ENCODE measurements around the gene DNAJC28.
"Not testable (repeated sequence)": the region's sequence is repeated elsewhere in the genome, so short reads cannot be mapped to it uniquely, and the experiment has no call there.

Gene DNAJC28, protein sequence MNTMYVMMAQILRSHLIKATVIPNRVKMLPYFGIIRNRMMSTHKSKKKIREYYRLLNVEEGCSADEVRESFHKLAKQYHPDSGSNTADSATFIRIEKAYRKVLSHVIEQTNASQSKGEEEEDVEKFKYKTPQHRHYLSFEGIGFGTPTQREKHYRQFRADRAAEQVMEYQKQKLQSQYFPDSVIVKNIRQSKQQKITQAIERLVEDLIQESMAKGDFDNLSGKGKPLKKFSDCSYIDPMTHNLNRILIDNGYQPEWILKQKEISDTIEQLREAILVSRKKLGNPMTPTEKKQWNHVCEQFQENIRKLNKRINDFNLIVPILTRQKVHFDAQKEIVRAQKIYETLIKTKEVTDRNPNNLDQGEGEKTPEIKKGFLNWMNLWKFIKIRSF

DNA sequence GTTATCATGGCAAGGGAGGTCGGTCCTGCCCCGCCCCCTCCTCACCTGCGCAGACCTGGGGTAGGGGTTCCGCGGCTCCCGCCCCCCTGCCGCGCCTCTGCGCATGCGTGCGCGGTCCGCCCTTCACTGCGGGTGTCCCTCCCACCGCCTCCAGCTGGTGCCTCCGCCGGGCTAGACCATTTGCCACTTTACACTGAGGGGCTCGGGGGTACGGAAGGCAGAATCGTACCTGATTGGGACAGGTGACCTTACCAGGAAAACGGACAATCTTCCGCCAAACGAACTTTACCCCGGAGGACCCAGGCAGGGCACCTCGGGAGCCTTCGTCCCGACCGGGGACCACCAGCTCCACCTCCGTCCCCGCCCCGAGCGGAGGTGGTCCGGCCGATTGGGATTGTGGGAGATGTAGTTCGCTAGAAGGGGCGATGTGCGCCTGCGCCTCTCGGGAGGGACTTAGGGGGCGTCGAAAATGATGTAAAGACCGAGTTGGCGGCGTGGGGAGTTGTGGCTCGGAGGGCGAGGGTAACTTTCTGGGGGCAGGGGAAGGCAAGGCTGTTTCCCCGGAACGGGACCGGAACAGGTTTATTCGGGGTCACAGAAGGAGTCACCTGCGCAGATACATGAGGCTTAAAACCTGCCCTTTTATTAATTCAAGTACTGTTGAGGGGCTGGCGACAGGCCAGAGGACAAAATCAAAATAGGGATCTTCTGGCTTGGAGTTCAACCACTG, at the start of gene DNAJC28:
TSS of gene DNAJC28 (minus strand) at position 344 of the 730 bp plus-strand sequence. CDS start 2,323 bp downstream, outside the sequence.
- peak; percentile 86 for DNase-seq (ENCODE audit: low spot score)

DNA sequence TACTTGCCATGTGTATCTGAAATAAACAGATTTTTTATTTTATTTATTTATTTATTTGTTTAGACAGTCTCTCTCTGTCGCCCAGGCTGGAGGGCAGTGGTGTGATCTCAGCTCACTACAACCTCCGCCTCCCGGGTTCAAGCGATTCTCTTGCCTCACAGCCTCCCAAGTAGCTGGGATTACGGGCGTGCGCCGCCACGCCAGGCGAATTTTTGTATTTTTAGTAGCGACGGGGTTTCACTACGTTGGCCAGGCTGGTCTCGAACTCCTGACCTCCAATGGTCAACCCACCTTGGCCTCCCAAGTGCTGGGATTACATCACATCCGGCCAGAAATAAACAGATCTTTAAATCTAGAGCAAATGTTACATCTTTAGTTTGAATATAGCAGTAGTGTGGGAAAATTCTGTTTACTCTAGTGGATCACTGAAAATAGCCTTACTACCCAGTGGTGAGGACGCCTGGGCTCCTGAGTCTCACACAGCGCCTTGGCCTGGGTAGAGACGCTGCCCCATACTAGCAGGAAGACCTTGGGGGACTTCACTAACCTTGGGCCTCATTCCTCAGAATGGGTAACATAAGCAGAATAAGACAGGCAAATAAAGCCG, 49.7 kb upstream of the DNAJC28 start:
- DNase-seq (ENCODE audit: low spot score), result no peak

DNA sequence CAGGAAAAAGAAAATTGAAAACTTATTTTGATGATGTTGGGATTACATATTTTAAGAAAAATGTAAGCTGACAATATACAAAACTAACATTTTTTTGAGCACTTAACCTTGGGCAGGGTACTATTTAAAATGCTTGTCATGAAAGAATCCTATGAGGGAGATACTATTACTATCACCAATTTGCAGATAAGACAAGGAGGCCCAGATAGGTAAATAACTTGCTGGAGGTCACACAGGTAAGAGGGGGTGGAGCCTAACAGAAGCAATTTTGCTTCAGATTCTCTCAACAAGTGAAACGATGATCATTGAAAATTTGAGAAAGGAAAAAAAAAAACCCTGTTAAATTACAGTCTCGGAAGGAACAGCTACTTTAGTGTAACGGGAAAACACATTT, 49.2 kb upstream of the DNAJC28 start:
- no peak for DNase-seq (ENCODE audit: low spot score)

DNA sequence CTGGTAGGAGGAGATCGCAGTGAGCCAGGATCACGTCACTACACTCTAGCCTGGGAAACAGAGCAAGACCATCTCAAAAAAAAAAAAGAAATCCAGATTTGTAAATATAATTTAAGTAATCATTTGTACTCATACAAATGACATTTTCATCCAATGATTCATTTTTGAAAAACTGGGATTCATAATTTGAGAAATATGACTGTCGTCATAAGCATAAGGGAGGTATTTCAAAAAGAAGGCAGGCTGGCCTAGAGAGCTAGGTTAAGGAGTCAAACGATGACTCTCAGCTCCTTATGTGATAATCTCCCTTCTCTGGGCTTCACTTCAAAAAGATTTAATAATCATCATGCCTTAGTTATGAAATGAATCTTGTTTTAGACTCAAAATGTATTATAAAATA, 48.1 kb upstream of the DNAJC28 start:
- DNase-seq (ENCODE audit: low spot score), result no peak

DNA sequence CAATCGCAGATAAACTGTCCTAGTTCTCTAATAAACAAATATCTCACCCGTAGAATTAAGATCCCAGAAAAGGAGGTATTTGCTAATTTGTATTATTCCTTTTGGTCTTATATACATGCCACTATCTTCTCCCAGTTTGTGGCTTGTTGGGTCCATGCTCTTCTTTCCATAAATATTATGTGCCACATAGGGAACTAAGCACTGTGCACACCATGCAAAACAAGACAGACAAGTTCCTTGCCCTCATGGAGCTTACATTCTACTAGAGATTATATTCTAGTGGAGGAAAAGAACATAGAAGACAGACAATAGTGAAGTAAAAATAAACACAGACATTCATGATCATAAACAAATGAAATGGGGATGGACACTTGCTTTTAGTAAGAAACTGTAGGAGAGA, 45.7 kb upstream of the DNAJC28 start:
- no peak for DNase-seq (ENCODE audit: low spot score)

DNA sequence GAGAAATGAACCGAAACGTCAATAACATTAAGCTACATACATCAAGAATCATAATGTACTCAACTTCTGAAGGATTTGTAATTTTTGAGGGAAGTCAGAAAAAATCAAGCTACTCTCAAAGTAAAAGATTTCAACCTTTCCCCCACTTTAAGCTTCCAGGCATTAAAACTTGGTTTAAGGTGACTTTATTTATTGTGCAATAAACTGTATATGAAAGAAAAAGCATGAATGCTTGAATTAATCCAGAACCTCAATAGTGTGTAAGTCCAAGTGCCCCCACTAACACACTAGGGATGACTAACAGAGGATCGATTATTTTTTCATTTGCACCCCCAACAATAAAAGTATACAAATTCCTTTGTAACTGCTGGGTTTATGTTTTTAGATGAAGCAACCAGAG, 39.5 kb upstream of the DNAJC28 start:
- no peak for DNase-seq (ENCODE audit: low spot score)

DNA sequence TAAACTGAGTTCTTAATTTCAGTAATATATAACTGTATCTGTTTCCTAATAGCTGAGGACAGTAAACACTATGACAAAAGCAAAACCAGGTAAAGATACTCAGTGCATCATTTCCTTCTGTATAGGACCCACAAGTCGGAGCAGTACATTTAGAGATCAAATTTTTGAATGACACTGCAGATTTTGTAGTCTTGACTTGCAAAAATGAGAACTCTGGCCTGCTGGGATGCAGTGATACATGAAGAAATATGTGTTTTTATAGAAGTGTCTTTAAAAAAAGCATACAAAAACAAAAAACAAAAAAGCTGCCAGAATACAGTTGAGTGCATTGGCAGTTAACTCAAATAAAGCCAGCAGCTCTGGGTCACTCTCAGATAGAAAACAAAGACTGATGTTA, 31.4 kb upstream of the DNAJC28 start:
- DNase-seq (ENCODE audit: low spot score), result no peak

DNA sequence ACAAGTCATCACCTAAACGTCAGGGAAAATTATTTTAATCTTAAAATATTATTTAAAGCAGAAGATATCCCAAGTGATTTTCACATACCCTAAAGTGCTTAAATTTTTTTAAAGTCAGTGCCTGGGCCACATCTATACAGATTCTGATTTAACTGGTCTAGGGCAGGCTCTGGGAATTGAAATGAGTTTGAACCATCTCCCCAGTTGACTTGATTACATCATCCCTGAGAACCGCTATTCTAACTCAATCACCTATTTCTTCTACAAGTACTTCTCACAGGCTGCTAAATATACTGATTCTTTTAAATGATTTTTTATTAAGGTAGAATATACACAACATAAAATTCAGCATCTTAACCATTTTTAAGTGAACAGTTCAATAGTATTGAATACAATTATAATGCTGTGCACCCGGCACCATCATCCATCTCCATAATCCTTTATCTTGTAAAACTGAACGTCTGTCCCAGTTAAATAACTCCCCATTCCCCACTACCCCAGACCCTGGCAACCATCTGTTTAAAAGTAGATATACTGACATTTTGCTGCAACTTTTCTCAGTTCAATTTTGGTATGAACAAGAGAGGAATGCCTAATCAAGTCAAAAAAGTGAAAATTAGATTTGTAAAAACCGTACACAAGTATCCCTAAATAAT, 30.9 kb upstream of the DNAJC28 start:
- no peak for DNase-seq (ENCODE audit: low spot score)

DNA sequence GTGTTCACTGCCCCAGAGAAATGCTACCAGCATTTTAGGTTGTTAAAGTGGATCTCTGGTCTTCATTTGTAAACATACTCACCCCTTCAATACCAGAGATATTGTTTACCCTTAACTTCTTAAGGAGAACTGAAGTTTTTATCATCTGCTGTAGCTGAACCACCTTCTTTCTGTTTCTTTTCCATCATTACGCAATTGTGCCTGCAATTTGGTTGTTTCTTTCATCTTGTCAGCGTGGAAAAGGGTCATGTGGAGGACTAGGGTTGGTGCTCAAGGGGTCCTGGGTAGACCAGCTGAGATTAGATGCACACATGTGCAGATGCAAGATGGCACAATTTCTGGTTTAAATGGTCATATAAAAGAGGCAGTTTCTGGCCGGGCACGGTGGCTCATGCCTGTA, 27.4 kb upstream of the DNAJC28 start:
- no peak for DNase-seq (ENCODE audit: low spot score)

DNA sequence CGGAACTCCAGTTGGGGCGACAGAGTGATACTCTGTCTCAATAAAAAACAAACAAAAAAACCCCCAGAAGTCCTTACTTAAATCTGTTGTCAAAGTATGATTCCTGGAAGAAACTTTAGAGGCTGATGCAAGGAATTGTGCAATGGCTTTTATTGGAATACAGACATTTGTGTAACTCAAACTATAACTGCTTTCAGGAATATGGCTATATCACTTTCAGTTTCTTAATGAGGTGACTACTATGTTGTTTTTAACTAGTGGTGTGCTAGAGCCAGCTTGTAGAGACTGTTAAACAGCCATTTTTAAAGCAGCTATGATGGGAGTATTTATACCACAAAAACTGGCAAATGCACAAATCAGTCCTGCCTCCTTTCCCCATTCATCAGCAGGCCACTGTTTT, 22.7 kb upstream of the DNAJC28 start:
- no peak for DNase-seq (ENCODE audit: low spot score)

DNA sequence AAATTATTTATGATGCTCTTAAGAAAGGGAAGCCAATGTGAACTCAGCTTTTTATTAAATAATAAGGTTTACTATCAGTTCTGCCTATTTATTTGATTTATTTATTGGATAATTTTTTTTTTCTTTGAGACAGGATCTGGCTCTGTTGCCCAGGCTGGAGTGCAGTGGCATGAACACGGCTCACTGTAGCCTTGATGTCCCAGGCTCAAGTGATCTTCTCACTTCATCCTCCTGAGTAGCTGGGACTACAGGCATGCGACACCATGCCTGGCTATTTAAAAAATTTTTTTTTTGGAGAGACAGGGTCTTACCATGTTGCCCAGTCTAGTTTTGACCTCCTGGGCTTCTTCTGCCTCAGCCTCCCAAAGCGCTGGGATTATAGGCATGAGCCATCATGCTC, 21.0 kb upstream of the DNAJC28 start:
- no peak for DNase-seq (ENCODE audit: low spot score)

DNA sequence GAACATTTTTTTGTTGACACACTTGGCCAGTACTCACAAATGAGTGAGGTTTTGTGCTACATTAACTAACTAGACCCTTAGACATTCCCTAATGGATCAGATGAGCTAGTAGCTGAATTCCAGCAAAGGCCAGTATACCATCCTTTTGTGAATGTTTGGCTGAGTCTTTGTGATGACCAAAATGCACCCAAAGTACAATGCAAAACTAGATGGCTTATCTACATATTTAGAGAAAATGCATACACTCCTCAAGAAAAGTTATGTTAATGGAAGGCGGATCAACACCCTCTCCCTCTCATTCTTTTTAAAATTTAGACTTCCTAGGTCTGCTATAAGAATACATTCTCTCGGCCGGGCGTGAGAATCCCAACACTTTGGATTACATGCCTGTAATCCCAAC, 20.1 kb upstream of the DNAJC28 start:
- no peak for DNase-seq (ENCODE audit: low spot score)

DNA sequence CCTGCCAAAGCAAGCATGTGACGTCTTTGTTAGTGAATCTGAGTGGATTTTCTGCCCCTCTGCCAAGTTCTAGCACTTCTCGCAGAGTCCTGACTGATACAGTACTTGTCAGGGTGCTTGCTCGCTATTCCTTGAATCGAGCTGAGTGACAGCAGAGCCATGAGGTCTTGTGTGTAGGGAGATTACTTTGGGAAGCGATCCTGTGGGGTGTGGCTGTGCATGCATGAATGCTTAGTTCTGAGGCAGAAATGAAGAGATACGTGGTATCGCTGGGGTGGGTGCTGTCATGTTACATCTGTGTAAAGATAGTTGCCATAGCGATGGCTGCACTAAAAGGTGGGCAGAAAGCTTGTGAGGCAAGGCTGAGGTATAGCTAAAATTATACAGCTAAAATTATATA, 19.3 kb upstream of the DNAJC28 start:
- DNase-seq (ENCODE audit: low spot score), result no peak

DNA sequence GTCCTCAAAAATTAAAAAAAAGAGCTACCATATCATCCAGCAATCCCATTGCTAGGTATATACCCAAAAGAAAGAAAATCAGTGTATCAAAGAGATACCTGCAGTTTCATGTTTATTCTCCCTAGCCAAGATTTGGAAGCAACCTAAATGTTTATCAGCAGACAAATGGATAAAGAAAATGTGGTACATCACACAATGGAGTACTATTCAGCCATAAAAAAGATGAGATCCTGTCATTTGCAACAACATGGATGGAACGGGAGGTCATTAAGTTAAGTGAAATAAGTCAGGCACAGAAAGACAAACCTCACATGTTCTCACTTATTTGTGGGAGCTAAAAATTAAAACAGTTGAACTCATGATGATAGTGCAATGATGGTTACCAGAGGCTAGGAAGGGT, 15.5 kb upstream of the DNAJC28 start:
- DNase-seq (ENCODE audit: low spot score), result not testable (repeated sequence)

DNA sequence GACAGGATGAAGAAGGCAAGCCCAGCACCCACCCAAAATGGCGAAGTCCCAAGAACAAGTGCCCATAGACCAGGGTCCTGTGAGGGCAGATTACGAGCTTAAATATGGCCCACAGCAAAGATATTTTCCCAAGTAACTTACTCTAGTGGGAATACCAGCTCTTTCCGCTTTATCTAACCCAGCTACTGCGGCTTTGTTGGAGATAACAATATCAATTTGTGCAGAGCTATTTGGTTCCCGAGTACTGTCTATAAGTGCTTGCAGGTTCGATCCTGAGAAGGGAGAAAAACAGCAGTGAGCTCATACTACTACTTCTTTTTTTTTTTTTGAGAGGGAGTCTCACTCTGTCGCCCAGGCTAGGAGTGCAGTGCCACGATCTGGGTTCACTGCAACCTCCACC, 14.3 kb upstream of the DNAJC28 start:
- no peak for DNase-seq (ENCODE audit: low spot score)

DNA sequence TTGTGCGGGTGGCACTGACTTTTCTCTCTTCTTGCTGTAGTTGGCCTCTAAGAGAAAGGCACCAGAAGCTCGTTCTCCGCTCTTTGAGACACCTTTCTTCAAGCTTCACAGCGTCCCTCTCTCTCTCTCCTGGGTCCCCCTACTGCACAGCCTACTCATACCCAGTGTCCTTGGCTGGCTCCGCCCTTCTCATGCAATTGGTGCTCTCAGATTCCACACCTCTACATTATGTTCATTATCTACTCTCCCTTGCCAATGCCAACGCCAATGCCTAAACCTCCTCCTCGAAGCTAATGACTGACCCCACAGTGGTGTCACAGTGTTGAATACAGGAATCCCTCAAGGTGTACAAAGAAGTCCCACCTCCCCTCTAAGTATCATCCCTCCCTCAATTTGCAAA, 4.8 kb upstream of the DNAJC28 start:
- no peak for DNase-seq (ENCODE audit: low spot score)

DNA sequence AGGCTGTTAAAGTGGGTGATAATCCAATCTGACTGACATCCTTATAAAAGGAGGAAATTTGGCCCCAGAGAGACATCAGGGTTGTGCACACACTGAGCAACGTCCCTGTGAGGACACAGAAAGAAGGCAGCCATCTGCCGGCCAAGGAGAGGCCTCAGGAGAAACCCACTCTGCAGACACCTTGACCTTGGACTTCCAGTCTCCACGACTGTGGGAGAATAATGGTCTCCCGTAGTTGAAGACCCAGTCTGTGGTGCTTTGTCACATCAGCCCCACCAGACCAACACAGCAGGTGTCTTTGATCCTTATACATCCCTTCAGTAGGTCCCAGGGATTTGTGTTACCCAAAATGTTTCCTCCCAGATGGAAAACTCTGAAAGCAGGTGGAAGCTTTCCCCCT, 4.2 kb upstream of the DNAJC28 start:
- DNase-seq (ENCODE audit: low spot score), result no peak

DNA sequence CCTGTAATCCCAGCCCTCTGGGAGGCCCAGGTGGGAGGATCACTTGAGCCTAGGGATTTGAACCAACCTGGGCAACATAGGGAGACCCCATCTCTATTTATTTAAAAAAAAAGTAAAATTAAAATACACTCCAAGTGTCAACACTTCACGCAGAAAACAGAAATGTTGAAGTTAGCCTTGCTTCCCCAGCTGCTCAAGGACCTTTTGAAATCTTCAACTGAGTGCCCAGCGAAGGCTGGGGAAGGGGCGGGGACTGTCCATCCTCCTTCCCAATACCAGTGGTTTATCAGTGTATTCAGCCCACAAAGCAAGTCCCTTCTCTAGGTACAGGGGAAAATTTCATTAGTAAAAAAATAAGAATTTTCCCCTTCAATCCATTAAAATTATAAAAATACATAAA, 2.2 kb upstream of the DNAJC28 start:
- no peak for DNase-seq (ENCODE audit: low spot score)

DNA sequence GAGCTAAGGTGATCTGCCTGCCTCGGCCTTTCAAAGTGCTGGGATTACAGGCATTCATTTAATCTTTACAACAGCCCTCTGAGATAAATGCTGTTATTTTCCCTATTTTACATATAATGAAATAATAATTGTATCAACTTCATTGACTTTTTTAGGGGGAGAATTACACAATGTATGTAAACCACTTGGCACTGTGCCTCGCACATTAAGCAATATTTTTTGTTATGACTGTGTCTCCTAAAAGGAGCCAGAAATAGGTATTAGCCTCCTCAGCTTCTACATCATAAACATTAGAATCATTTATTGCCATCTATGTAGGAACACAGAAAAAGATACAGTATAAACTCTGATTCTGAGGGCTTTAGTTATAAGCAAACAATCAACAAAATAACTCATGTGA, 1.1 kb upstream of the DNAJC28 start:
- no peak for DNase-seq (ENCODE audit: low spot score)

DNA sequence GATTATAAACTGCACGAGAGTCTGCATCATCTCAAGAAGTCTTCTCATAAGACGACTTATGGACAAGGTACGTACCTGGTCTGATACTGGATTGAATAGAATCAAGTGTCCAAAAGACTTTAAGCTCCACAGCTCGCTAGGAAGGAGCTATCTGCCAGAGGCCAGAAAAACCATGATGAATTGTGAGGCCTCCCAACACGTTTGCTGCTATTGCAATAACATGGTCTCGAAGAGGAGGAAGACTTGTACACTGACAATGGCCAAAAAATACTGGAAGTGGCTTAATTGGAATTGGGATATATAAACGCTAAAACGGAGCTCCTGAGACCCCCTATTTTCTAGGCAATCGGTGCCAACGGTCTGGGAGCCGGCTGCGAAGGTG, 534 bp downstream of the DNAJC28 start:
- DNase-seq (ENCODE audit: low spot score), result no peak

DNA sequence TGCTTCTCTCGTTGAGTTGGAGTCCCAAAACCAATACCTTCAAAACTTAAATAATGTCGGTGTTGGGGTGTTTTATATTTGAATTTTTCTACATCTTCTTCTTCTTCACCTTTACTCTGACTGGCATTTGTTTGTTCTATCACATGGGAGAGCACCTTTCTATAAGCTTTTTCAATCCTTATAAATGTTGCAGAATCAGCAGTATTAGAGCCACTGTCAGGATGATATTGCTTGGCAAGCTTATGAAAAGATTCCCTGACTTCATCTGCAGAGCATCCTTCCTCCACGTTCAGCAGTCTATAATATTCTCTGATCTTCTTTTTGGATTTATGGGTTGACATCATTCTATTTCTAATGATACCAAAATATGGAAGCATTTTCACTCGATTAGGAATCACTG, 2.6 kb downstream of the DNAJC28 start:
- no peak for DNase-seq (ENCODE audit: low spot score)

DNA sequence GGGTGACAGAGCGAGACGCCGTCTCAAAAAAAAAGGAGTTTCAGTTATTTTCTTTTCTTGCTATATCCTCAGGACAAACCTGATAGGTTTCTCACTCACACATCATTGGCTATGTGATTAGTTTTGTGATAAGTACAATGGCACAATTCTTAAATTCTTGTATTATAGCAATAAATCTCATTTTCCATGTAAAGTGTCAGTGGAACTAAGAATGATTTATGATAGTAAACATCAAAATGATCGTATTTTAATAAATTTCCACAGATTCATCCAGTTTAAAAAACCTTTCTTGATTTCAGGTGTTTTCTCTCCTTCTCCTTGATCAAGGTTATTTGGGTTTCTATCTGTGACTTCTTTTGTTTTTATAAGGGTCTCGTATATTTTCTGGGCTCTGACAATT, 3.5 kb downstream of the DNAJC28 start:
- DNase-seq (ENCODE audit: low spot score), result no peak
